ENCODE data around the gene PMEPA1. TPM values are rescaled to one million over a fixed set of nuclear protein-coding genes. Genes with fewer than 3 reads are reported as not detected.

The PMEPA1 gene
- total RNA-seq, 1 experiment from 2014 or later, result 14.4 TPM

GRCh38 chr20:57661746-57662455 lies 47.9 kb downstream of the PMEPA1 start:
- DNase-seq (ENCODE audit: low spot score), result no peak

- no peak for DNase-seq (ENCODE audit: low spot score)
These were observed 48.7 kb downstream of the PMEPA1 start for GRCh38 chr20:57660922-57661745.

GRCh38 chr20:57660181-57660921 lies 49.5 kb downstream of the PMEPA1 start:
- no peak for DNase-seq (ENCODE audit: low spot score)

GRCh38 chr20:57659517-57660180 lies 50.2 kb downstream of the PMEPA1 start:
- no peak for DNase-seq (ENCODE audit: low spot score)

GRCh38 chr20:57658833-57659516 lies 50.8 kb downstream of the PMEPA1 start:
- no peak for DNase-seq (ENCODE audit: low spot score)

GRCh38 chr20:57658447-57658832 lies 51.4 kb downstream of the PMEPA1 start:
- DNase-seq (ENCODE audit: low spot score), result no peak

GRCh38 chr20:57657535-57658446 lies 52.0 kb downstream of the PMEPA1 start:
- DNase-seq (ENCODE audit: low spot score), result no peak

- no peak for DNase-seq (ENCODE audit: low spot score)
These were observed 52.8 kb downstream of the PMEPA1 start for GRCh38 chr20:57656821-57657534.

GRCh38 chr20:57656252-57656820 lies 53.5 kb downstream of the PMEPA1 start:
- DNase-seq (ENCODE audit: low spot score), result no peak

- no peak for DNase-seq (ENCODE audit: low spot score)
These were observed 54.0 kb downstream of the PMEPA1 start for GRCh38 chr20:57655809-57656155.

GRCh38 chr20:57654998-57655808 lies 54.6 kb downstream of the PMEPA1 start:
- no peak for DNase-seq (ENCODE audit: low spot score)

- peak; percentile 34 for DNase-seq (ENCODE audit: low spot score)
These were observed 55.3 kb downstream of the PMEPA1 start for GRCh38 chr20:57654363-57654997.

- no peak for DNase-seq (ENCODE audit: low spot score)
These were observed 55.9 kb downstream of the PMEPA1 start for GRCh38 chr20:57653910-57654309.

- DNase-seq (ENCODE audit: low spot score), result no peak
These were observed 56.3 kb downstream of the PMEPA1 start for GRCh38 chr20:57653546-57653900.

GRCh38 chr20:57652606-57653545 lies 56.9 kb downstream of the PMEPA1 start:
- DNase-seq (ENCODE audit: low spot score), result no peak

GRCh38 chr20:57651881-57652605 lies 57.8 kb downstream of the PMEPA1 start:
- no peak for DNase-seq (ENCODE audit: low spot score)

Data from H4 (cell line).